HCT116 (cell line): ENCODE data around the gene VPS4B. TPM values are rescaled to one million over a fixed set of nuclear protein-coding genes. Genes with fewer than 3 reads are reported as not detected.
A peak's percentile ranks its signal among the peaks of the same experiment; 100 is the strongest.

Experiments
- ATAC-seq: fragments of 200-7000 bp; cut with Tn5 transposase; 2 replicates; pipeline ENCODE4 v1.9.1; 2020; ENCODE audit warnings: mild to moderate bottlenecking, moderate library complexity
- BruUV-seq: library from RNA; stranded (reverse); fragments of 400-500 nt; replicated peaks from 2 replicates; lab custom pipeline; 2021; lab: Mats Ljungman, UMichigan
- CTCF ChIA-PET: fragments of 300-600 bp; sonication (Branson Sonifier 250); formaldehyde crosslinking; loops from one replicate; lab custom pipeline; 2021; ENCODE audit warnings: antibody characterized with exemption; lab: Charles Lee
- POLR2A ChIA-PET: fragments of 300-600, 350-600 bp; sonication (Branson Sonifier 250); formaldehyde crosslinking; loops from one replicate; lab custom pipeline; 2021; ENCODE audit warnings: antibody characterized with exemption; lab: Charles Lee
- RAD21 ChIA-PET, 2 experiments: fragments of 300-600 bp; sonication (Branson Sonifier 250); formaldehyde crosslinking; loops; one replicate each; lab custom pipeline; 2023; ENCODE audit warnings: low total read pairs in 2 of 2; ENCODE audit not compliant: uncharacterized antibody in 2 of 2, unreplicated experiment in 2 of 2, low non-redundant PET in 1 of 2; lab: Charles Lee
- DNase-seq: peaks from one replicate; pipeline ENCODE4 v3.0.0-alpha.2; 2010; ENCODE audit warnings: low read depth, low spot score
- H2AFZ ChIP-seq: fragments of 200-600 bp; shearing (Covaris generic), sonication (generic); 2 replicates; pipeline ENCODE4 v1.6.1; 2017; ENCODE audit warnings: low read depth, mixed run types, mixed read lengths, antibody characterized with exemption, low read length; ENCODE audit not compliant: poor library complexity, severe bottlenecking
- H3K27ac ChIP-seq: 2 replicates; pipeline ENCODE4 v1.5.1; 2012; ENCODE audit warnings: low read depth, low read length
- H3K27me3 ChIP-seq: fragments of 200-600 bp; sonication (generic); 2 replicates; pipeline ENCODE4 v1.6.1; 2016; ENCODE audit warnings: mixed run types, low read length, mixed read lengths; ENCODE audit not compliant: insufficient read depth
- H3K36me3 ChIP-seq, 2 experiments: fragments of 200-500 bp in 1 of 2; fragments of 200-600 bp in 1 of 2; sonication (Bioruptor generic) in 1 of 2; sonication (generic) in 1 of 2; 2 replicates each; pipeline versions ENCODE4 v1.5.1 to v1.6.1; 2014 to 2016; ENCODE audit warnings: low read length in 2 of 2, inconsistent platforms in 1 of 2, mixed read lengths in 1 of 2, mixed run types in 1 of 2; ENCODE audit not compliant: insufficient read depth in 2 of 2, control insufficient read depth in 1 of 2
- H3K4me1 ChIP-seq, 2 experiments: fragments of 200-600 bp in 1 of 2; sonication (generic) in 1 of 2; 2 replicates each; pipeline versions ENCODE4 v1.5.1 to v1.6.1; 2012 to 2017; ENCODE audit warnings: low read length in 2 of 2, inconsistent platforms in 1 of 2, mild to moderate bottlenecking in 1 of 2, mixed read lengths in 1 of 2, mixed run types in 1 of 2, moderate library complexity in 1 of 2; ENCODE audit not compliant: insufficient read depth in 2 of 2, control insufficient read depth in 1 of 2
- H3K4me2 ChIP-seq: fragments of 200-600 bp; sonication (generic); 2 replicates; pipeline ENCODE4 v1.6.1; 2017; ENCODE audit warnings: mixed run types, low read length, mixed read lengths
- H3K4me3 ChIP-seq, 2 experiments: fragments of 200-600 bp in 1 of 2; sonication (generic) in 1 of 2; replicated peaks in 1 of 2; 2 replicates each; pipeline ENCODE4 v1.5.1; 2011 to 2016; ENCODE audit warnings: low read length in 2 of 2, control low read depth in 1 of 2, low read depth in 1 of 2, mild to moderate bottlenecking in 1 of 2, mixed read lengths in 1 of 2, mixed run types in 1 of 2
- H3K79me2 ChIP-seq: fragments of 200-600 bp; sonication (generic); 2 replicates; pipeline ENCODE4 v1.6.1; 2017; ENCODE audit warnings: mild to moderate bottlenecking, mixed run types, low read length, moderate library complexity, mixed read lengths; ENCODE audit not compliant: insufficient read depth
- H3K9ac ChIP-seq: fragments of 200-600 bp; sonication (generic); 2 replicates; pipeline ENCODE4 v1.6.1; 2016; ENCODE audit warnings: low read length, mixed read lengths
- H3K9me2 ChIP-seq: fragments of 200-600 bp; sonication (generic), shearing (Covaris generic); 2 replicates; pipeline ENCODE4 v1.6.1; 2017; ENCODE audit warnings: mixed run types, mild to moderate bottlenecking, moderate library complexity; ENCODE audit not compliant: insufficient read depth
- H3K9me3 ChIP-seq, 2 experiments: fragments of 200-500 bp in 1 of 2; fragments of 200-600 bp in 1 of 2; sonication (Bioruptor generic) in 1 of 2; sonication (generic) in 1 of 2; 2 replicates each; pipeline ENCODE4 v1.6.1; 2014 to 2017; ENCODE audit warnings: low read length in 2 of 2, mixed read lengths in 2 of 2, inconsistent platforms in 1 of 2, low read depth in 1 of 2, mild to moderate bottlenecking in 1 of 2, mixed run types in 1 of 2, moderate library complexity in 1 of 2; ENCODE audit not compliant: control insufficient read depth in 1 of 2, insufficient read depth in 1 of 2
- H4K20me1 ChIP-seq: fragments of 200-600 bp; sonication (generic), shearing (Covaris generic); 2 replicates; pipeline ENCODE4 v1.6.1; 2017; ENCODE audit warnings: mixed run types, mild to moderate bottlenecking, moderate library complexity; ENCODE audit not compliant: insufficient read depth
- CBX3 ChIP-seq: IDR thresholded peaks from 2 replicates; pipeline ENCODE4 v1.6.1; 2012; ENCODE audit warnings: low read depth
- FOSL1 ChIP-seq: IDR thresholded peaks from 2 replicates; pipeline ENCODE4 v1.6.1; 2012; ENCODE audit warnings: low read depth
- JUND ChIP-seq: IDR thresholded peaks from 2 replicates; pipeline ENCODE4 v1.6.1; 2012
- POLR2A ChIP-seq: IDR thresholded peaks from 2 replicates; pipeline ENCODE4 v1.7.0; 2011; ENCODE audit warnings: borderline replicate concordance; ENCODE audit not compliant: insufficient read depth, insufficient read length; ENCODE audit errors: extremely low read depth
- SP1 ChIP-seq: IDR thresholded peaks from 2 replicates; pipeline ENCODE4 v1.6.1; 2012; ENCODE audit warnings: low read depth
- YY1 ChIP-seq: IDR thresholded peaks from 2 replicates; pipeline ENCODE4 v1.6.1; 2011; ENCODE audit warnings: low read length, low read depth, moderate library complexity, mild to moderate bottlenecking; ENCODE audit not compliant: insufficient replicate concordance; ENCODE audit errors: extremely low read depth
- intact Hi-C: fragments of 100-400 bp; cut with micrococcal nuclease; formaldehyde crosslinking; loops from 2 replicates; pipeline ENCODE4 v1.10.0; 2022
- total RNA-seq: library from RNA; stranded (reverse); gene quantifications from one replicate; pipeline ENCODE4 v1.2.1, GENCODE V29; 2021; ENCODE audit not compliant: unreplicated experiment
- TF ChIP-seq, protein P1 (sequence below): IDR thresholded peaks from 2 replicates; pipeline ENCODE4 v1.6.1; 2012
- TF ChIP-seq, protein P2 (sequence below): IDR thresholded peaks from 2 replicates; pipeline ENCODE4 v1.6.1; 2012

The VPS4B gene
- total RNA-seq, 1 experiment from 2014 or later, result 68.3 TPM

DNA sequence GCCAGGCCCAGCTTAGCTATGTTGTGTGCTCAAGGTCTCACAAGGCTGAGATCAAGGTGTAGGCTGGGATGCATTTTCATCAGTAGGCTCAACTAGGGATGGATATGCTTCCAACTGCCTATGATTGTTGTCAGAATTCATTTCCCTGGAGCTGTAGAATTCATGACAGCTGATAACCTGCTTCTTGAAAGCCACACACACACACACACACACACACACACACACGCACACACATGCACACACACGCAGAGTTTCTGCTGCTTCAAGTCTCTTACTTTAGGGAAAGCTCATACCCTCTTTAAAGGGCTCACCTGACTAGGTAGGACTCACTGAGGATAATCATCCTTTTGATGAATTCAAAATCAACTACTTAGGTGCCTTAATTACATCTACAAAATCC is 8.2 kb upstream of the VPS4B start:
- no peak overlapping the region for H3K4me3 ChIP-seq
- H3K4me1 ChIP-seq, result peaks cover 0 to 12% of the 10 kb centered on the region in 2 experiments; a peak in 2 of 4 replicates
- DNase-seq (no peak), ATAC-seq (no peak)
- H3K27ac ChIP-seq, result no peak overlapping the region
- H4K20me1 ChIP-seq, result no peaks in the 10 kb centered on the region
- RAD21 ChIA-PET, result no interaction called here
- BruUV-seq, result no TSS peak
- no peaks in the 10 kb centered on the region for H3K9me2 ChIP-seq
- TF ChIP-seq JUND (no peak), CBX3 (no peak), POLR2A (no peak)
- TF ChIP-seq, protein P1, sequence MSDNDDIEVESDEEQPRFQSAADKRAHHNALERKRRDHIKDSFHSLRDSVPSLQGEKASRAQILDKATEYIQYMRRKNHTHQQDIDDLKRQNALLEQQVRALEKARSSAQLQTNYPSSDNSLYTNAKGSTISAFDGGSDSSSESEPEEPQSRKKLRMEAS, result no peak
- TF ChIP-seq, protein P2, sequence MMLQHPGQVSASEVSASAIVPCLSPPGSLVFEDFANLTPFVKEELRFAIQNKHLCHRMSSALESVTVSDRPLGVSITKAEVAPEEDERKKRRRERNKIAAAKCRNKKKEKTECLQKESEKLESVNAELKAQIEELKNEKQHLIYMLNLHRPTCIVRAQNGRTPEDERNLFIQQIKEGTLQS, result no peak
- CTCF ChIA-PET, result no interaction called here
- POLR2A ChIA-PET, result no interaction called here
- no peaks in the 10 kb centered on the region for H3K36me3 ChIP-seq
- intact Hi-C loops, result no loop called here
- no peak overlapping the region for H3K9ac ChIP-seq
- H3K79me2 ChIP-seq, result no peaks in the 10 kb centered on the region
- H2AFZ ChIP-seq, result no peak overlapping the region
- H3K27me3 ChIP-seq, result no peaks in the 10 kb centered on the region
- no peak overlapping the region for H3K4me2 ChIP-seq
- no peaks in the 10 kb centered on the region for H3K9me3 ChIP-seq

DNA sequence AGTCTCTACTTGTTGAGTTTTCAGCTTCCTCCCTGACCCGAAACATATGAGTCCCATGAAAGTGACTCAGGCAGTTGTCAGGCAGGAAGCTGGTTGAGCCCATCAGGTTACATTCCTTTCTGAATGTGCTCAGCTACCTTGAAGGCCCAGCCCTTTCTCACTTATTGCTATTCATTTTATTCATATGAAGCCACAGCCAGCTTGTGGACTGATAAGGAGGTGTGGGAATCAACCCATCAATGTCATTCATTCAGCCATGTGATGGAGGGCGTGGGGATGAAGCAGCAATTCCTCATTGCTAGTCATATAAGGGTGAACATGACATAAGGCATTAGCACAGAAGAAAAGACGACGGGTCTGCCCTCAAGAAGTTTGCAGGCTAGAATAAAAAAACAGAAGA is 5.3 kb upstream of the VPS4B start:
- Histone ChIP-seq H3K9ac (no peak overlapping the region), H3K9me3 (no peaks in the 10 kb centered on the region), H3K4me3 (no peak overlapping the region), H3K4me2 (peak overlapping the region; percentile 53), H3K4me1 (peaks cover 5 to 24% of the 10 kb centered on the region in 2 experiments; a peak in 2 of 4 replicates), H4K20me1 (no peaks in the 10 kb centered on the region), H3K36me3 (no peaks in the 10 kb centered on the region), H3K79me2 (no peaks in the 10 kb centered on the region), H2AFZ (peak overlapping the region; percentile 77), H3K27ac (no peak overlapping the region), H3K27me3 (no peaks in the 10 kb centered on the region), H3K9me2 (no peaks in the 10 kb centered on the region)
- peak; percentile 31; the same call in 1 of the 2 replicates for ATAC-seq
- DNase-seq, result peak; percentile 26
- POLR2A ChIA-PET, result interaction anchor here (0.6 kb wide), 1 partner anchor 46 kb away, joined by 4 read pairs; no protein-coding TSS in a partner anchor
- TF ChIP-seq, protein P1, result 0 out of 2 replicates have a peak, but pooled peaks have one; percentile 25
- peak; percentile 55 for TF ChIP-seq SP1
- TF ChIP-seq FOSL1, result peak; percentile 40; the same call in 1 of the 2 replicates
- no peak for TF ChIP-seq YY1
- intact Hi-C loops, result no loop called here
- CTCF ChIA-PET, result interaction anchor here (0.7 kb wide), 1 partner anchor 12 kb away, joined by 3 read pairs; no protein-coding TSS in a partner anchor
- no TSS peak for BruUV-seq
- RAD21 ChIA-PET, result no interaction called here
